Adipocyte (in vitro differentiated cells): ENCODE results near the gene PEX7.
"Not testable (repeated sequence)": the region's sequence is repeated elsewhere in the genome, so short reads cannot be mapped to it uniquely, and the experiment has no call there.

ENCODE experiments used
- DNase-seq: peaks from one replicate; pipeline ENCODE4 v3.0.0-alpha.2; 2015; ENCODE audit warnings: low read depth
- H3K27me3 ChIP-seq: replicated peaks from 2 replicates; pipeline ENCODE4 v1.7.0; 2013; ENCODE audit warnings: mild to moderate bottlenecking, low read length, moderate library complexity; ENCODE audit not compliant: control insufficient read depth, insufficient read depth
- H3K36me3 ChIP-seq: 2 replicates; pipeline ENCODE4 v1.7.0; 2013; ENCODE audit warnings: low read length, mild to moderate bottlenecking, moderate library complexity; ENCODE audit not compliant: control insufficient read depth, insufficient read depth, severe bottlenecking
- H3K4me1 ChIP-seq: 2 replicates; pipeline ENCODE4 v1.7.0; 2013; ENCODE audit warnings: mild to moderate bottlenecking, low read length, moderate library complexity; ENCODE audit not compliant: control insufficient read depth, insufficient read depth
- H3K4me3 ChIP-seq: 2 replicates; pipeline ENCODE4 v1.7.0; 2013; ENCODE audit warnings: mild to moderate bottlenecking, low read length, moderate library complexity
- H3K9ac ChIP-seq: 2 replicates; pipeline ENCODE4 v1.7.0; 2013; ENCODE audit warnings: mild to moderate bottlenecking, low read length, moderate library complexity
- H3K9me3 ChIP-seq: 2 replicates; pipeline ENCODE4 v1.7.0; 2013; ENCODE audit warnings: mild to moderate bottlenecking, low read length, moderate library complexity; ENCODE audit not compliant: control insufficient read depth

Gene PEX7

GRCh38 chr6:136886091-136886490, 63.7 kb downstream of the PEX7 start:
- Histone ChIP-seq H3K4me1 (no peaks in the 10 kb centered on the region), H3K4me3 (no peak overlapping the region), H3K27me3 (no peaks in the 10 kb centered on the region), H3K9me3 (no peaks in the 10 kb centered on the region), H3K36me3 (no peaks in the 10 kb centered on the region), H3K9ac (no peak overlapping the region)
- no peak for DNase-seq

- no peak for DNase-seq
- no peak overlapping the region for H3K4me3 ChIP-seq
Measured at GRCh38 chr6:136887953-136888352, 65.6 kb downstream of the PEX7 start.

GRCh38 chr6:136889271-136890193, 67.1 kb downstream of the PEX7 start:
- H3K9me3 ChIP-seq = no peaks in the 10 kb centered on the region
- no peak overlapping the region for H3K4me3 ChIP-seq
- H3K36me3 ChIP-seq = no peaks in the 10 kb centered on the region
- no peak overlapping the region for H3K9ac ChIP-seq
- DNase-seq = peak; percentile 33
- H3K27me3 ChIP-seq = no peaks in the 10 kb centered on the region
- H3K4me1 ChIP-seq = no peaks in the 10 kb centered on the region

More at GRCh38 chr6:136887953-136888352, 65.6 kb downstream of the PEX7 start:
- H3K36me3 ChIP-seq = no peaks in the 10 kb centered on the region
- H3K9ac ChIP-seq = no peak overlapping the region
- H3K9me3 ChIP-seq = no peaks in the 10 kb centered on the region
- no peaks in the 10 kb centered on the region for H3K27me3 ChIP-seq
- no peaks in the 10 kb centered on the region for H3K4me1 ChIP-seq

- H3K27me3 ChIP-seq = no peaks in the 10 kb centered on the region
Measured at GRCh38 chr6:136890194-136890839, 67.9 kb downstream of the PEX7 start.

GRCh38 chr6:136890986-136891385, 68.6 kb downstream of the PEX7 start:
- H3K27me3 ChIP-seq = no peaks in the 10 kb centered on the region
- H3K36me3 ChIP-seq = no peaks in the 10 kb centered on the region
- no peaks in the 10 kb centered on the region for H3K9me3 ChIP-seq
- H3K4me1 ChIP-seq = no peaks in the 10 kb centered on the region
- no peak overlapping the region for H3K9ac ChIP-seq
- no peak for DNase-seq
- H3K4me3 ChIP-seq = no peak overlapping the region

More at GRCh38 chr6:136890194-136890839, 67.9 kb downstream of the PEX7 start:
- no peak for DNase-seq
- Histone ChIP-seq H3K4me1 (no peaks in the 10 kb centered on the region), H3K4me3 (no peak overlapping the region), H3K36me3 (no peaks in the 10 kb centered on the region), H3K9ac (no peak overlapping the region), H3K9me3 (no peaks in the 10 kb centered on the region)

- no peaks in the 10 kb centered on the region for H3K4me1 ChIP-seq
- no peaks in the 10 kb centered on the region for H3K9me3 ChIP-seq
- no peak overlapping the region for H3K4me3 ChIP-seq
- H3K27me3 ChIP-seq = no peaks in the 10 kb centered on the region
- H3K9ac ChIP-seq = no peak overlapping the region
- DNase-seq = no peak
- peaks cover 2% of the 10 kb centered on the region for H3K36me3 ChIP-seq
Measured at GRCh38 chr6:136893187-136893586, 70.8 kb downstream of the PEX7 start.

- H3K9ac ChIP-seq = no peak overlapping the region
- no peaks in the 10 kb centered on the region for H3K9me3 ChIP-seq
- no peak overlapping the region for H3K4me3 ChIP-seq
- H3K4me1 ChIP-seq = no peaks in the 10 kb centered on the region
- DNase-seq = no peak
- H3K27me3 ChIP-seq = no peaks in the 10 kb centered on the region
- H3K36me3 ChIP-seq = peaks cover 12% of the 10 kb centered on the region
Measured at GRCh38 chr6:136895901-136896300, 73.5 kb downstream of the PEX7 start.

GRCh38 chr6:136897071-136897470, 74.7 kb downstream of the PEX7 start:
- no peak overlapping the region for H3K4me3 ChIP-seq
- H3K9ac ChIP-seq = no peak overlapping the region
- no peaks in the 10 kb centered on the region for H3K4me1 ChIP-seq
- H3K9me3 ChIP-seq = no peaks in the 10 kb centered on the region
- no peak for DNase-seq
- peaks cover 17% of the 10 kb centered on the region for H3K36me3 ChIP-seq
- no peaks in the 10 kb centered on the region for H3K27me3 ChIP-seq

GRCh38 chr6:136901212-136901784, 78.9 kb downstream of the PEX7 start:
- H3K9ac ChIP-seq = no peak overlapping the region
- DNase-seq = no peak
- no peaks in the 10 kb centered on the region for H3K9me3 ChIP-seq
- H3K27me3 ChIP-seq = no peaks in the 10 kb centered on the region
- no peaks in the 10 kb centered on the region for H3K4me1 ChIP-seq
- H3K4me3 ChIP-seq = no peak overlapping the region
- peaks cover 23% of the 10 kb centered on the region for H3K36me3 ChIP-seq

- not testable (repeated sequence) for H3K9me3 ChIP-seq, H3K4me3 ChIP-seq, H3K27me3 ChIP-seq, H3K4me1 ChIP-seq, DNase-seq, H3K9ac ChIP-seq
- peaks cover 15% of the 10 kb centered on the region for H3K36me3 ChIP-seq
Measured at GRCh38 chr6:136904477-136904876, 82.1 kb downstream of the PEX7 start.

GRCh38 chr6:136914947-136915346, 92.6 kb downstream of the PEX7 start:
- DNase-seq = no peak
- no peak overlapping the region for H3K4me3 ChIP-seq
- peaks cover 12% of the 10 kb centered on the region for H3K36me3 ChIP-seq
- no peaks in the 10 kb centered on the region for H3K4me1 ChIP-seq
- no peaks in the 10 kb centered on the region for H3K9me3 ChIP-seq
- peaks cover 10% of the 10 kb centered on the region for H3K27me3 ChIP-seq
- no peak overlapping the region for H3K9ac ChIP-seq
